Omental fat pad (tissue), 4 donors: ENCODE results near the gene LHFPL3. TPM values are rescaled to one million over a fixed set of nuclear protein-coding genes. Genes with fewer than 3 reads are reported as not detected.
"Not testable (repeated sequence)": the region's sequence is repeated elsewhere in the genome, so short reads cannot be mapped to it uniquely, and the experiment has no call there.

ENCODE experiments used
- ATAC-seq: fragments of 150-250 bp; one replicate; pipeline ENCODE4 v1.9.1; 2016; ENCODE audit warnings: mild to moderate bottlenecking, moderate library complexity; ENCODE audit not compliant: low FRiP score
- DNase-seq: peaks from one replicate; pipeline ENCODE4 v3.0.0-alpha.2; 2019; ENCODE audit warnings: low spot score
- total RNA-seq, 4 donors: library from RNA; depleted of rRNA; stranded (reverse); fragments of >200 nt; gene quantifications; one replicate each; pipeline ENCODE4 v1.1.0, GENCODE V29; 2016
- TF ChIP-seq, protein P1 (sequence below), 3 donors: fragments of 450-650 bp; IDR thresholded peaks; one replicate each; pipeline ENCODE4 v1.5.1; 2016 to 2017; ENCODE audit warnings: antibody characterized with exemption in 3 of 3, mild to moderate bottlenecking in 3 of 3, moderate library complexity in 2 of 3

Gene LHFPL3
- total RNA-seq, 4 donors from 2014 or later: not detected

DNA sequence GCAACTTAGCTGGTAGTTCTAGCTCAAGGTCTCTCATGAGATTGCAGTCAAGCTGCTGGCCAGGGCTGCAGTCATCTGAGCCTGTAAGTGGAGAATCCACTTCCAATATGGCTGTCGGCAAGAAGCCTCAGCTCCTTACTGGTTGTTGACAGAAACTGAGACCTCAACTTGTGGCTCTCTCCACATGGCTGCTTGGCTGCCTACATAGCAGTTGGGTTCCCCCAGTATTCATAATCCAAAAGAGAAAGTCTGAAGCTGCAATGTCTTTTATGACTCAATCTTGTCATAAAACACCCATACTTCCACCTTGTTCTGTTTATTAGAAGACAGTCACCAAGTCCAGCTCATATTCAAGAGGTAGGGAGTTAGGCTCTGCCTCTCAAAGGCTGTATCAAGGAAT is 350.7 kb downstream of the LHFPL3 start:
- TF ChIP-seq, protein P1, sequence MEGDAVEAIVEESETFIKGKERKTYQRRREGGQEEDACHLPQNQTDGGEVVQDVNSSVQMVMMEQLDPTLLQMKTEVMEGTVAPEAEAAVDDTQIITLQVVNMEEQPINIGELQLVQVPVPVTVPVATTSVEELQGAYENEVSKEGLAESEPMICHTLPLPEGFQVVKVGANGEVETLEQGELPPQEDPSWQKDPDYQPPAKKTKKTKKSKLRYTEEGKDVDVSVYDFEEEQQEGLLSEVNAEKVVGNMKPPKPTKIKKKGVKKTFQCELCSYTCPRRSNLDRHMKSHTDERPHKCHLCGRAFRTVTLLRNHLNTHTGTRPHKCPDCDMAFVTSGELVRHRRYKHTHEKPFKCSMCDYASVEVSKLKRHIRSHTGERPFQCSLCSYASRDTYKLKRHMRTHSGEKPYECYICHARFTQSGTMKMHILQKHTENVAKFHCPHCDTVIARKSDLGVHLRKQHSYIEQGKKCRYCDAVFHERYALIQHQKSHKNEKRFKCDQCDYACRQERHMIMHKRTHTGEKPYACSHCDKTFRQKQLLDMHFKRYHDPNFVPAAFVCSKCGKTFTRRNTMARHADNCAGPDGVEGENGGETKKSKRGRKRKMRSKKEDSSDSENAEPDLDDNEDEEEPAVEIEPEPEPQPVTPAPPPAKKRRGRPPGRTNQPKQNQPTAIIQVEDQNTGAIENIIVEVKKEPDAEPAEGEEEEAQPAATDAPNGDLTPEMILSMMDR (IDR thresholded peaks at IDR 0.05): no peak
- ATAC-seq (no peak), DNase-seq (no peak)

- ATAC-seq: no peak
- TF ChIP-seq, protein P1 (IDR thresholded peaks at IDR 0.05): no peak
- DNase-seq: no peak
Observed at GRCh38 chr7:104686286-104686685, 357.9 kb downstream of the LHFPL3 start.

DNA sequence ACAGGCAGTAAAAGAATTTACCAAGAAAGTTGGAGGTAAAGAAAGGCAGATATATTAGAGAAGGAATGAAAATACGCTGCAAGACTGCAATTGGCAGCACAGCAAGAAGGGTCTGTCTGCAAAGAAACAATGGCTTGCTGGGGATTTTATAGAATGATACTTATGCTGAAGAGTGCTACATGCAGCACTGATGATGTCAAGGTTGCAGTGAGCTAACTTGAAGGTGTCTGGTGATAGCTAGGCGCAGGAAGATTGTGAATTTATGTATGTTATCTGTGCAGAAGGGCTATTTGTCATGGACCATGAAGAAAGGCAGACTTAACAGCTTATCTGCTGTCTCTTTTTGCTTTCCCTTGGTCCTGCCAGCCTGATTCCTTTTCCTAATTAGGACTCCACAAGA is 366.3 kb downstream of the LHFPL3 start:
- no peak for ATAC-seq
- TF ChIP-seq, protein P1 (IDR thresholded peaks at IDR 0.05): no peak

DNA sequence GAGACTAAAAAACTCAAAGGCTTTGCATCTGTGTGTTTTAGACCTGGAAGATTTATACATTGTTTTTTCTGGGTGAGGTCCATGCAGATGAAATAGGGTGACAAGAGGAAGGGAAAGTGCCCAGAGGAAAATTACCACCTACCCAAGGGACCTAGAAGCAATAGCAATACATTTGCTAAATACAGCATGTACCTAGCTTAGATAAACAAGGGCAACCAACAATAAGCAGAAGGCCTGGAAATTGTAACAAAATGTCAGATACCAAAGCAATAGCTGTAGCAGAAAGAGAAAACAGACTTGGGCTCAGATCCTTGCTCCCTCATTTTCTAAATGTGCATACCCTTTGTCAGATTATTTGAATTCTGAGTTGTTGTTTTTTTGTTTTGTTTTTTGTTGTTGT is 367.2 kb downstream of the LHFPL3 start:
- ATAC-seq (no peak), DNase-seq (no peak)

More for the DNA sequence above, 366.3 kb downstream of the LHFPL3 start:
- no peak for DNase-seq

DNA sequence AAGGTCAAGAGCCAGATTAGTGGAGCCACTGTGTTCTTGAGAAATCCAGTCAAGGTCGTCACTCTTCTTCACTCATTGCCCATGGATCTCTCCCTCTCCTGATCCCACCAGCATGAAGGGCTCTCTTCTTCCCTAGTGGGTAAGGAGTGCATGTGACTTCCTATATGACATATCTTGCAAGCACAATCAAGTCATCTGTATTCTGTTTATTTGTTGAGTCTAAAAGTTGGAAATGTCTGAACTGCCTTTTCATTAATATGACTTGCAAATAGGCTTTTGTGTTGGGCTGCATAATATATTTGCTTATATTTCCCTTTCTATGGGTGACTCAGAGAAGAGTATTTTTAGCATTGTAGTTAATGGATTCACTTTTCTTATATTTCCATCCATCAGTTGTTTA is 371.9 kb downstream of the LHFPL3 start:
- ATAC-seq (no peak), DNase-seq (no peak)
- TF ChIP-seq, protein P1 (IDR thresholded peaks at IDR 0.05): no peak

More for the DNA sequence above, 367.2 kb downstream of the LHFPL3 start:
- TF ChIP-seq, protein P1 (IDR thresholded peaks at IDR 0.05): no peak

- not testable (repeated sequence) for DNase-seq, ATAC-seq
Observed at GRCh38 chr7:104721027-104721426, 392.6 kb downstream of the LHFPL3 start.

DNA sequence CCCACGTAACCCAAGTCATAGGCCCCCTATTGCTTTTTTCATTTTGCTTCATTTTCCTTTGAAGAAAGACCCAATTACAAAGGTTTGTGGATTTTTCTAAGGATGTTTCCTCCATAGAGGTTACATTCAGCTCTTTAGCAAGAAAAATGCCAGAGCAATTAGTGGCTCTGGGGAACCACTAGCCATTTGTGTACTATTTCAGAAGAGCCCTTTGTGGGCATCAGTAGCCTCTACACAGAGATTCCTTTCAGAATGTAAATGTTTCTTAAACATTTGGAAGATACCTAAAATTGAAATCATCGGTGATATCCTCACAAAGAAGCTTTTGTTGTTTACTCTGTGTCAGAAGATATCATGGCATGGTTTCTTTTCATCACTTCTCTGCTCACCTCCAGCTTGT is 394.6 kb downstream of the LHFPL3 start:
- DNase-seq (no peak), ATAC-seq (no peak)
- TF ChIP-seq, protein P1 (IDR thresholded peaks at IDR 0.05): no peak

DNA sequence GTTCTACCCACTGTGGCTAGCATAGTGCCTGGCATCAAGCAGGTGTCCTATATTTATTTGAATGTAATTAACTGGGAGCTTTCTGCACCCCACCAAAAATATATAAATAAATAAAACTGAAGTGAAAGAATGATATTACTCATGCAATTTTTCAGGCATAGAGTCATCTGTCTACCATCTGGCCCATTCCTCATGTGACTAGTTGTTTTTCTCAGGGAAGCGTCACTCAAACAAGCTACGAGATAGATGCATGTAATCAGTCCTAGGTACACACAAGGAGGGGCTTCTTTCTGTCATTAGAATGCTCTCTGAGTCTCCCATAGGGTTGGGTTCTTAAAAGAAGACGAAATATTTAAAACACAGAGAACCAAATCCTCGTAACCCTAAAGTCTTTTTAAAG is 430.1 kb downstream of the LHFPL3 start:
- TF ChIP-seq, protein P1 (IDR thresholded peaks at IDR 0.05): no peak
- DNase-seq (no peak), ATAC-seq (no peak)
